Smooth muscle cell of trachea (primary cell): Measurements from ENCODE around the gene PIP5K1A. TPM values are rescaled to one million over a fixed set of nuclear protein-coding genes. Genes with fewer than 3 reads are reported as not detected.

Experiments
- total RNA-seq: library from RNA; depleted of rRNA; stranded (reverse); fragments of >200 nt; gene quantifications from 2 replicates; pipeline ENCODE4 v1.2.1, GENCODE V29; 2014

The PIP5K1A gene
- 57.2 and 70.8 TPM in 2 replicates for total RNA-seq

DNA sequence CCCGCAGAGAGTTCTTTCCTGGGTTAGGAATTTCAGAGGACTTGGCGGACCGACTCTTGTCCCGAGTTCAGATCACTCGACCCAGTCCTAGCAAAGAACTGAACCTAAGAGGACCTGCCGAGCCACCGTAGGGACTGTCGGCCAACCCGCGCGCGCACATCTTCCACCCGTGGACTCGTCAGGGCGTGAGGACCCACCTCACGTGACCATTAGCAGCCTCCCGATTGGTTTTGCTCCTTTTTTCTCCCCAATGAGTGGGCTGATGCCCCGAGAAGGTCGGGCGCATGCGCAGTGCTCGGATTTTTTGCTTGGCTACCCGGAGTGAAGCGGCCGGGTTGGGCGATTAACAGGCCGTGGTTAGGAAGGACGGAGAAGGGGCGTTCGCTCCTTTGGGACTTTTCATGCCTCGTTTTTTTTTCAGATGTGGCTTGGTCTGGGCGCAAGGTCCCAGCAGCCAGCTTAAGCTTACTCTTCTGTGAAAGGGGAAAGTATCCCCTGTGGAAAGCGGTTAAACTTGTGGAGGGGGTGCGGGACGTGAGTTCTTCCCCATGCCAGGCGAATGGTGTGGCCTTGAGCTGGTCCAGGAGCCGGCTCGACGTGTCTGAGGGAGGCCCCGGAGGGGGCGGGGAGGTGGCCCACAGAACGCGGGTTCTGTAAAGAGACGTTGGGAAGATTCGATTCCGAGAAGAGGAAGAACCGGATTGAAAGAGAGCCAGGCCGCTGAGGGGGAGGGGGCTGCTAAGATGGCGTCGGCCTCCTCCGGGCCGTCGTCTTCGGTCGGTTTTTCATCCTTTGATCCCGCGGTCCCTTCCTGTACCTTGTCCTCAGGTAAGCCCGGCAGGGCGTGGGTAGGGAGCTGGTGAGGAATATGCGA, at the start of gene PIP5K1A:
PIP5K1A (plus strand) TSS at position 299 of the 874 bp plus-strand sequence; CDS start at position 744, 445 bp downstream.

DNA sequence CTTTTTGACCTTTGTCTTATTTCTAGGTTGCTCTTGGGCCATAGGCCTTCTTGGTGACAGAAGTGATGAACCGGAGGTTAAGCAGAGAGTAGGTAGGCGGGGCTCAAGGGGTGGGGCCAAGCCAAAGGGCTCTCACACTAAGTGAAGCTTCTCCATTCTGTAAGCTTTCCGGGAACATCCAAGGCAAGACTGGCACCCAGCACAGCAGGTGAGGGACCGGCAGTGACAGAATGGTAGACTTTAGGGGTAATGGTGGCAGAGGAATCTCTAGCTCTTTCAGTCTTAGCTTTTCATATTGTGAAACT, 41.9 kb upstream of the PIP5K1A start, which contains the start of gene TNFAIP8L2:
TNFAIP8L2 (plus strand) TSS at position 135 of the 305 bp plus-strand sequence. CDS start 2,049 bp downstream, outside the sequence.

GRCh38 chr1:151165738-151166504, 32.4 kb upstream of the PIP5K1A start, which contains the start of the genes LYSMD1 and SCNM1:
LYSMD1 (minus strand) TSS chr1:151165902; CDS start chr1:151165258, 644 bp downstream.
SCNM1 (plus strand) TSS chr1:151166144; CDS start chr1:151166153, 9 bp downstream.

GRCh38 chr1:151175863-151176262, 22.5 kb upstream of the PIP5K1A start, which contains the start of gene TMOD4:
TMOD4 (minus strand) TSS chr1:151175981; CDS start chr1:151174875, 1,106 bp downstream.

DNA sequence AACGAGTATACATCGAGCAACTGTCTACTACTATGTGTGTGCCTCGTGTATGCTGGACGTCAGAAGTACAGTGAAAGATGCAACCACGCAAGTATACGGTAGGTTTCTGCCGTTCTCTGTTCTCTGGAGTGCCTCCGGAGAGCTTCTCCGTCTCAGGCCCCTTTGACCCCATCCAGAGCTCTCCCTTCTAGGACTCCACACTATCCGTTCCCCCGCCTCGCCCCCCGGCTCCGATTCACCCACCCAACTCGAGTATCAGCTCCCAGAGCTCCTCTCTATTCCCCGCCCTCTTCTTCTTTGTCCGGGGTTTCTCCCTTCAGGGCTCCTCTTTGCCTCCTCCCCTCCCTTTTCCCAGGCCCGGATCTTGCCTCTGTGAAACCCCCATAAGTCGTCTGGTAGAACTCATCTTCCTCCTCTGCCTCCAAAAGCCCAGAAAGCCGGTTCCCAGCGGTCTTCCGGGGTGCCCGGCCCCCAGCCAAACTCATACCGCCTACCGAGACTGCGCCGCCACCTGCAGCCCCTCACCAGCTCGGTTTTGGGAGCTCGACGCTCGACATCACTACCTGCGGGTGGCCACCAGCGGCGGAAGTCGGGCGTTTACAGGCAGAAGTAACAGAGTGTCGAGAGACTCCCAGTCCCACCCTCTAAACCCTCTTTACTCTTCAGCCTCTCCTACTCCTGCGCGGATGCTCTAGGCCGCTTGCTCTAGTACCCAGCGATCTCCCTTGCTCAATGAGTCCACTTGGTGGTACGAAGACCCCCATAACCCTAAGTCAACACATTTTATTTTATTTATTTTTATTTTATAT, 8.5 kb upstream of the PIP5K1A start, which contains the start of gene VPS72:
VPS72 (minus strand) TSS at position 561 of the 809 bp plus-strand sequence; CDS start at position 485, 76 bp downstream.

DNA sequence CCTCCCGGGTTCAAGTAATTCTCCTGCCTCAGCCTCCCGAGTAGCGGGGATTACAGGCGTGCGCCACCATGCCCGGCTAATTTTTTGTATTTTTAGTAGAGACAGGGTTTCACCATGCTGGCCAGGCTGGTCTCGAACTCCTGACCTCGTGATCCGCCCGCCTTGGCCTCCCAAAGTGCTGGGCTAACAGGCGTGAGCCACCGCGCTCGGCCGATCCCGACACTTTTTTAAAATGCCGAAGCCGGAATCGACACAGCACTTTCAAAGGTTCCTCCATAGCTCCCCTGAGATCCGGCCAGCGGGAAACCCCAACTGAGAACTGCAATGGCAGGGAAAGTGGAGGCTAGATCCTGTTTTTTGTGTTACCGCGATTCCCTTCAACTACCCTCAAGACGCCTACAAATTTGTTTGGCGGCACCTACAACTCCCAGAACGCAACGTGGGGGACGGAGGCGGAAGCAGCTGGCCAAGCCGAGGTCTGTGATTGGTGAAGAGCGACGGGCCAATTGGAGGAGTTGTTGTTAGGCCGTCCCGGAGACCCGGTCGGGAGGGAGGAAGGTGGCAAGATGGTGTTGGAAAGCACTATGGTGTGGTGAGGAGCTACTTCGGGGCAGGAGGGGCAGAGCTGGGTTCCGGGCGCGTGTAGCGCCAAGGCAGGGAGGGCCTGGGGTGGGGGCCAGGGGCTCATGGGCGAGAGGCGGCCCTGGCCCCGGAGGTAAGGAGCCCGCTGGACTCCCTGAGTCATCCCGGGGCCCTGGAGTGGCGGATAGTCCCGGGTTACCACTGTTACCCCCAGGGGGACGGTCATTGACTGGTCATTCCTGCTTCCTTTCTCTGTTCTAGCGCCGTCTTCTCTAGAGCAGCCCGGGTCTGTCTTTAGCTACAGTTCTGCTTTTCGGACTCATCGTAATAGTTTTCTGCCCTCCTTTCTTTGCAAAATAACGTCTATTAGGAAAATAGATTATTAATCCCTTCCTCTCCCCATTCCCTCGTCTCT, 56.2 kb downstream of the PIP5K1A start, which contains the start of gene PSMD4:
PSMD4 (plus strand) TSS at position 518 of the 997 bp plus-strand sequence; CDS start at position 567, 49 bp downstream.

GRCh38 chr1:151281969-151282882, 83.9 kb downstream of the PIP5K1A start, which contains the start of gene ZNF687:
ZNF687 (plus strand) TSS chr1:151282299; CDS start chr1:151286292, 3,993 bp downstream.

Other genes starting within 250 kb of the PIP5K1A start
- gene CERS2, start 223.7 kb upstream of the PIP5K1A start, total RNA-seq, result 87.1 and 170 TPM in 2 replicates
- 0.17 and 0.29 TPM in 2 replicates for gene ANXA9, start 216.3 kb upstream of the PIP5K1A start, total RNA-seq
- gene MINDY1, start 191.7 kb upstream of the PIP5K1A start, total RNA-seq, result 13.4 and 15.0 TPM in 2 replicates
- 7.1 and 9.8 TPM in 2 replicates for gene PRUNE1, start 190.1 kb upstream of the PIP5K1A start, total RNA-seq
- gene BNIPL, start 162.0 kb upstream of the PIP5K1A start, total RNA-seq, result under 0.01 and 0.17 TPM in 2 replicates
- 1.7 and 4.8 TPM in 2 replicates for gene C1orf56, start 150.8 kb upstream of the PIP5K1A start, total RNA-seq
- gene CDC42SE1, start 138.9 kb upstream of the PIP5K1A start, total RNA-seq, result 36.5 and 40.7 TPM in 2 replicates
- 2.9 and 3.1 TPM in 2 replicates for gene MLLT11, start 138.2 kb upstream of the PIP5K1A start, total RNA-seq
- gene GABPB2, start 127.8 kb upstream of the PIP5K1A start, total RNA-seq, result 14.0 and 23.7 TPM in 2 replicates
- gene SEMA6C, start 51.9 kb upstream of the PIP5K1A start, total RNA-seq, result 1.2 and 1.3 TPM in 2 replicates
- gene TNFAIP8L2, start 41.9 kb upstream of the PIP5K1A start, total RNA-seq, result not detected in 2 replicates
- 5.8 and 6.1 TPM in 2 replicates for gene LYSMD1, start 32.6 kb upstream of the PIP5K1A start, total RNA-seq
- 21.8 and 27.5 TPM in 2 replicates for gene SCNM1, start 32.4 kb upstream of the PIP5K1A start, total RNA-seq
- 0.17 and 0.29 TPM in 2 replicates for gene TMOD4, start 22.6 kb upstream of the PIP5K1A start, total RNA-seq
- gene VPS72, start 8.4 kb upstream of the PIP5K1A start, total RNA-seq, result 37.9 and 50.6 TPM in 2 replicates
- 205 and 248 TPM in 2 replicates for gene PSMD4, start 56.2 kb downstream of the PIP5K1A start, total RNA-seq
- 13.7 and 19.8 TPM in 2 replicates for gene ZNF687, start 83.7 kb downstream of the PIP5K1A start, total RNA-seq
- gene PI4KB, start 128.9 kb downstream of the PIP5K1A start, total RNA-seq, result 74.1 and 83.8 TPM in 2 replicates
- gene RFX5, start 148.7 kb downstream of the PIP5K1A start, total RNA-seq, result 44.9 and 55.1 TPM in 2 replicates
- gene SELENBP1, start 174.2 kb downstream of the PIP5K1A start, total RNA-seq, result 74.0 and 120 TPM in 2 replicates
- gene PSMB4, start 201.0 kb downstream of the PIP5K1A start, total RNA-seq, result 319 and 409 TPM in 2 replicates